ENCODE measurements around the gene PDZK1IP1. TPM values are rescaled to one million over a fixed set of nuclear protein-coding genes. Genes with fewer than 3 reads are reported as not detected.
A peak's percentile ranks its signal among the peaks of the same experiment; 100 is the strongest.

The PDZK1IP1 gene
- total and polyA plus RNA-seq, 12 donors = 0.17 to 16.9 (median 3.8) TPM

DNA sequence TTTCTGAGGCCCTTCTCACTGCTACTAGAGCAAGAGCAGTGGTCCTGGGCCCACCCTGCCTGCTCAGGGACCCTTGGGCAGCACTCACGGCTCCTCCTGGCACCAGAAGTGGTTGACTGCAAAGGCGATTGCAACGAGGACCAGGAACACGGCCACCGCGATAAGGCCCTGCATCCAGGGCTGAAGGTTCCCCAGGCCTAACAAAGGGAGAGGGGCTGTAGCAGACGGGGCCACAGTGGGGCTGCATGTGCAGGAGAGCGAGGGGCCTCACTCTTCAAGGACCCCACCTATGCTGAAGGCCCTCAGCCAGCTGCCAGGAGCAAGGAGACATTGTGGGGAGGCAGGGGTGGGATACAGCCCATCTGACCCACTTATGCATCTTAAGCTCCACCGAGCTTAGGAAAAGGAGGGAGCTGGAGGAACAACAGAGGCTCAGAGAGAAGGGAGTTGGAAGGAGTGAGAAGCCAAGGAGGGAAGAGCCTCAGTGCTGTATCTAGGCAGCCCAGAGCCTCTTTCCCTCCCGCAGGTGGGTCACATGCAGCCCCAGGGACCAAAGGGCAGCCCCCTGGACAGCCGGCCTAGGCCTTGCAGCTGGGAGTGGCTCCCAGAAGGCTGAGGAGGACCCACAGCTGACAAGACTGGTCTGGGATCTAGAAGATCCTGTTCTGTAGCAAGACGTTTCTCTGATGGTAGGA, 2.5 kb downstream of the PDZK1IP1 start:
- WGBS, 4 donors = 81 to 90% (median 84%) methylated on average over 7 to 12 of the region's 12 CpGs
- TF ChIP-seq, protein P1, sequence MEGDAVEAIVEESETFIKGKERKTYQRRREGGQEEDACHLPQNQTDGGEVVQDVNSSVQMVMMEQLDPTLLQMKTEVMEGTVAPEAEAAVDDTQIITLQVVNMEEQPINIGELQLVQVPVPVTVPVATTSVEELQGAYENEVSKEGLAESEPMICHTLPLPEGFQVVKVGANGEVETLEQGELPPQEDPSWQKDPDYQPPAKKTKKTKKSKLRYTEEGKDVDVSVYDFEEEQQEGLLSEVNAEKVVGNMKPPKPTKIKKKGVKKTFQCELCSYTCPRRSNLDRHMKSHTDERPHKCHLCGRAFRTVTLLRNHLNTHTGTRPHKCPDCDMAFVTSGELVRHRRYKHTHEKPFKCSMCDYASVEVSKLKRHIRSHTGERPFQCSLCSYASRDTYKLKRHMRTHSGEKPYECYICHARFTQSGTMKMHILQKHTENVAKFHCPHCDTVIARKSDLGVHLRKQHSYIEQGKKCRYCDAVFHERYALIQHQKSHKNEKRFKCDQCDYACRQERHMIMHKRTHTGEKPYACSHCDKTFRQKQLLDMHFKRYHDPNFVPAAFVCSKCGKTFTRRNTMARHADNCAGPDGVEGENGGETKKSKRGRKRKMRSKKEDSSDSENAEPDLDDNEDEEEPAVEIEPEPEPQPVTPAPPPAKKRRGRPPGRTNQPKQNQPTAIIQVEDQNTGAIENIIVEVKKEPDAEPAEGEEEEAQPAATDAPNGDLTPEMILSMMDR (IDR thresholded peaks at IDR 0.05) = no peak
- TF ChIP-seq POLR2A (IDR thresholded peaks at IDR 0.05) = no peak
- peak in 1 of 7 donors; percentile 24 for DNase-seq
- no peak overlapping the region for H3K27ac ChIP-seq
- H3K36me3 ChIP-seq (replicated peaks in 1 of 2) = no peaks in the 10 kb centered on the region
- intact Hi-C loops (cut with DNase I) = loop anchor here (10.0 kb wide), 2 partner anchors 247 to 537 kb away; partner anchors contain the start of gene FOXD2 (in 1 of the 2)
- peaks cover 6 to 8% of the 10 kb centered on the region in 2 donors for H3K4me1 ChIP-seq (replicated peaks in 1 of 2)
- H3K27me3 ChIP-seq = no peaks in the 10 kb centered on the region
- H3K9me3 ChIP-seq (replicated peaks in 1 of 3) = no peaks in the 10 kb centered on the region
- H3K4me3 ChIP-seq = no peak overlapping the region

DNA sequence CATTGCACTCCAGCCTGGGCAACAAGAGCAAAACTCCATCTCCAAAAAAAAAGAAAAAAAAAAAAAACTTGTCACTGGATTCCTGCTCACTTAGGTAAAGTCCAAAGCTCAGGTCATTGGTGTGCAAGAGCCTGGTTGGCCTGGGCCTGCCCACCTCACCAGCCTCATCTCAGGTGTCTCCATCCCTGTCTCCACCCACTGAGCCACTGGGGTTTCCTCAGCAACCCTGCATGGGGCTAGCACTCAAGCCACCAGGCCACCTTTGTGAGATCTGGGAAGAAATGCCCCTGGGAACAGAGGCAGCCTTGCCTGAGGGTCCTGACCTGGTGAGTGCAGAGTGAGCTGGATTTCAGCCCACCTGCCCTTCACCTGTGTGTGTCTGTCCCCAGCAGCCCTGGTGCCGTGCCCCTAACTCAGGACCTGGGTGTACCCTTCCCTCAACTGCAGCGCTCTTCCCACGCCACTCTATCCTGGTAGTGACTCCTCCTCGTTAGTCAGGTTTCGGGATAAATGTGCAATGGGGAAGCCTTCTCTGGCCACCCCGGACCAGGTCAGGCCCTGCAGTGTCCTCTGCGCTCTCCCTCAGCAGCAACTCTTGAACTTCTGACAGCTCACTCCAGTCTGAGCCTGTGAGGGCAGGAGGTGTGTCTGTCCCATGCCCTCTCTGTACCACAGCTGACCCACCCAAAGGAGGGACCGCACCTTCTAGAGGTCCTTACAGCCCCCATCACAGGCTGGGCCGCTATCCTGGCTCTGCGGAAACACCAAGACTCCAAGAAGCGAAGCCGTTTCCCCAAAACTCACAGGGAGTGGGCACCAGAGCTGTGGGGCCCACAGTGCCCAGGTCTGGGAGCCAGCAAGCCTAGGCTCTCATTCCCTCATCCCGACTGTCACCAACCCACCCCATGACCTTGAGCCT, 3.3 kb downstream of the PDZK1IP1 start:
- H3K4me3 ChIP-seq = no peak overlapping the region
- peaks cover 1% of the 10 kb centered on the region for H3K27me3 ChIP-seq
- 92 to 96% (median 94%) methylated on average over 10 to 13 of the region's 13 CpGs for WGBS, 4 donors
- intact Hi-C loops (cut with DNase I) = loop anchor here (10.0 kb wide), 2 partner anchors 248 to 538 kb away; partner anchors contain the start of gene FOXD2 (in 1 of the 2)
- no peaks in the 10 kb centered on the region for H3K9me3 ChIP-seq (replicated peaks in 1 of 3)
- H3K27ac ChIP-seq = no peak overlapping the region
- DNase-seq = peak in 1 of 7 donors; percentile 14
- no peak for TF ChIP-seq POLR2A (IDR thresholded peaks at IDR 0.05)
- TF ChIP-seq, protein P1 (IDR thresholded peaks at IDR 0.05) = no peak
- peaks cover 6 to 8% of the 10 kb centered on the region in 2 donors for H3K4me1 ChIP-seq (replicated peaks in 1 of 2)
- H3K36me3 ChIP-seq (replicated peaks in 1 of 2) = no peaks in the 10 kb centered on the region

DNA sequence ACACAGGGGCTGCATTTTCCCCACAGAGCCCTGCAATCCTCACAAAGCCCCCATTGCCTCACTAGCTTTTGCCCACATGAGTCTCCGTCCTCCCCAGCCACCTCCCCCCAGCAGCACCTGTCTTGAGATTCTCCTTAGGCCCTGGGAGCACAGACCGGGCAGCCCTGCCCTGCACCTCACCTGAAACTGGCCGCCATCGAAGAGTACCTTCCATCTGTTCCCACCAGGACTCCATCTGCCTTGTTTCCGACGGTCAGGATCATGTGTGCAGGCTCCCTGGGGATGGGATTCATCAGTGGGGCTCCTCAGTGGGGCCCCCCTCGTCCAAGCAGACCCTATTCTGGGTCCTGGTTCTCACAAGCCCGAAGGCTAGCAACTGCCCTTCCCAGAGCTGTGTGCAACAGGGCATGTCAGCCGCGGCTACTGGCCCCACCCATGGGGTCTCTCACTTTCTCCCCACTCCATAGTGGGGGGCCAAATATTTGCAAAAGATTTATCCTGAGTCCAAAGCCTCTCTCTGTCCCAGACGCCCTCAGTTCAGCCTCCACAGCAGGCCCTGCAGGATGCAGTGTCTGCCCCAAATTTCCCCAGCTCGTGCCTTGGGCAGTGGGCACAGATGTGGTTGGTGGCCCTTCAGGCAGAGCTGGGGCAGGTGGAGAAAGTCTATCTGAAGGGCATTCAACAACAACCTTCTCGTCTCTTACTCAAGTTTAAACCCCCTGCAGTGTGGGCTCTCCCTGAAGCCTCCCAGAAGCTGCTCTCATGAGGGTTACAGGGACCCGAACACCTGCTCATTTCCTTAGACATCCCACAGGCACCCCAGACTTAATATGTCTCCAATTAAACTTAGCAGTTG, 4.8 kb downstream of the PDZK1IP1 start:
- DNase-seq = no peak
- TF ChIP-seq, protein P1 (IDR thresholded peaks at IDR 0.05) = no peak
- TF ChIP-seq POLR2A (IDR thresholded peaks at IDR 0.05) = no peak
- Histone ChIP-seq H3K9me3 (replicated peaks in 1 of 3) (no peaks in the 10 kb centered on the region), H3K36me3 (replicated peaks in 1 of 2) (no peaks in the 10 kb centered on the region), H3K4me3 (no peak overlapping the region), H3K27me3 (peaks cover 8% of the 10 kb centered on the region), H3K27ac (no peak overlapping the region), H3K4me1 (replicated peaks in 1 of 2) (peaks cover 3 to 5% of the 10 kb centered on the region in 2 donors)
- intact Hi-C loops (cut with DNase I) = loop anchor here (5.0 to 10.0 kb wide), 3 partner anchors 72 to 540 kb away; partner anchors contain the start of gene FOXD2 (in 1 of the 2)
- WGBS, 4 donors = 78 to 85% (median 84%) methylated on average over 10 to 14 of the region's 14 CpGs

Data from adrenal gland (tissue), 12 donors.